HG03175 (cell line): ENCODE data around the gene HBZ.
A peak's percentile ranks its signal among the peaks of the same experiment; 100 is the strongest.
"Not testable (repeated sequence)": the region's sequence is repeated elsewhere in the genome, so short reads cannot be mapped to it uniquely, and the experiment has no call there.

Experiments used
- ATAC-seq: cut with Tn5 transposase; IDR thresholded peaks from one replicate; pipeline ENCODE4 v1.9.1; 2021; ENCODE audit warnings: mild to moderate bottlenecking, moderate library complexity; ENCODE audit not compliant: unreplicated experiment

The HBZ gene

DNA sequence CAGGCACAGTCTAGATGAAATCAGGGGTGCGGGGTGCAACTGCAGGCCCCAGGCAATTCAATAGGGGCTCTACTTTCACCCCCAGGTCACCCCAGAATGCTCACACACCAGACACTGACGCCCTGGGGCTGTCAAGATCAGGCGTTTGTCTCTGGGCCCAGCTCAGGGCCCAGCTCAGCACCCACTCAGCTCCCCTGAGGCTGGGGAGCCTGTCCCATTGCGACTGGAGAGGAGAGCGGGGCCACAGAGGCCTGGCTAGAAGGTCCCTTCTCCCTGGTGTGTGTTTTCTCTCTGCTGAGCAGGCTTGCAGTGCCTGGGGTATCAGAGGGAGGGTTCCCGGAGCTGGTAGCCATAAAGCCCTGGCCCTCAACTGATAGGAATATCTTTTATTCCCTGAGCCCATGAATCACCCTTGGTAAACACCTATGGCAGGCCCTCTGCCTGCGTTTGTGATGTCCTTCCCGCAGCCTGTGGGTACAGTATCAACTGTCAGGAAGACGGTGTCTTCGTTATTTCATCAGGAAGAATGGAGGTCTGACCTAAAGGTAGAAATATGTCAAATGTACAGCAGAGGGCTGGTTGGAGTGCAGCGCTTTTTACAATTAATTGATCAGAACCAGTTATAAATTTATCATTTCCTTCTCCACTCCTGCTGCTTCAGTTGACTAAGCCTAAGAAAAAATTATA is 25.7 kb downstream of the HBZ start:
- no peak for ATAC-seq

- no peak for ATAC-seq
Observed at GRCh38 chr16:178668-179015, 26.2 kb downstream of the HBZ start.

DNA sequence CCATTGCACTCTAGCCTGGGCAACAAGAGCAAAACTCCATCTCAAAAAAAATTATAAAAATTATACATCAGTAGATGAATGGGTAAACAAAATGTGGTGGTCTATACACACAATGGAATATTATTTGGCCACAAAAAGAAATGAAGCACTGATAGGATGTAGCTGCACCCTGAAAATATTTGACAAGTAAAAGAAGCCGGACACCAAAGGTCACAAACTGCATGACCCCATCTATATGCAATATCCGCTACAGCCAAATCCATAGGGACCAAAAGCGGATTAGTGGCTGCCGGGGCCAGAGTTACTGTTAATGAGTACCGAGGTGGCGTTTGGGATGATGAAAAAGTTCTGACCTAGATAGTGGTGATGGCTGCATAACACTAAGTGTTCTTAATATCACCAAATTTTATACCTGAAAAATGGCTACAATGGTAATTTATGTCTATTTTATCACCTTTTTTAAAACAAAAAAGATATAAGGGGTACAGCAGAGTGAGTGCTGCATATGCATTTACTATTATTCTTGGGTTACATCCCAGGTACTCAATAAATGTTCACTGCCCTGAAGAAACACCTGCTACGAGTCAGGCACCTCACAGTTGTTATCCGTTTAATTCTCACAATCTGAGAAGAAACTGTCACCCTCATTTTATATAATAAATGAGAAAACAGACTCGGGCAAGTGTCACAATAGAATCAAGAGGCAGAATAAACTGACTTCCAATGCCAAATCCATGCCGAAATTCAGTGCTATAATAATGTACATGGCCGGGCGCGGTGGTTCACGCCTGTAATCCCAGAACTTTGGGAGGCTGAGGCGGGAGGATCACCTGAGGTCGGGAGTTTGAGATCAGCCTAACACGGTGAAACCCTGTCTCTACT is 27.0 kb downstream of the HBZ start:
- no peak for ATAC-seq

GRCh38 chr16:180101-180675 is 27.7 kb downstream of the HBZ start, which contains the start of gene HBQ1:
Gene HBQ1, plus strand, starts transcription at chr16:180459. Its CDS starts 28 bp downstream, at chr16:180487.
- no peak for ATAC-seq

- peak; percentile 46 for ATAC-seq
Observed at GRCh38 chr16:180681-181564, 28.5 kb downstream of the HBZ start.

GRCh38 chr16:181565-182021 is 29.1 kb downstream of the HBZ start:
- ATAC-seq = no peak

GRCh38 chr16:183005-183404 is 30.6 kb downstream of the HBZ start:
- no peak for ATAC-seq

DNA sequence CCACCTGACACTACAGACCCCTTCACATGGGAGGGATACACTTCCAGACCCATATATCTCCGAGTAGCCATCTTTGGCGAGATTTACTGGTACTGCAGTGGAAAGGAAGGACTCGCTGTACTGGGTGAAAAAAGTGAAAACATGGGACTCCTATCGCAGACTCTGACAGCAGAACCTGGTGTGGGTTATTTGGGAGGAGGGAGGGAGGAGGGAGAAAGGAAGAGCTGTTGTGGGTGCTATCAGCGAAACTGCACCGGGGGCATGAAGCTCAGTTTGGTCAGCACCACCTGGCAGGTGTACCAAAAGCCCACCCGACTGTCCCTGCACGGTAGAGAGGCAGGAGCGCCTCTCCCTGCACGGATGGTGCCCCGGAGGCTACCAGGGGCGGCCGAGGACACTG is 32.8 kb downstream of the HBZ start:
- ATAC-seq = no peak

DNA sequence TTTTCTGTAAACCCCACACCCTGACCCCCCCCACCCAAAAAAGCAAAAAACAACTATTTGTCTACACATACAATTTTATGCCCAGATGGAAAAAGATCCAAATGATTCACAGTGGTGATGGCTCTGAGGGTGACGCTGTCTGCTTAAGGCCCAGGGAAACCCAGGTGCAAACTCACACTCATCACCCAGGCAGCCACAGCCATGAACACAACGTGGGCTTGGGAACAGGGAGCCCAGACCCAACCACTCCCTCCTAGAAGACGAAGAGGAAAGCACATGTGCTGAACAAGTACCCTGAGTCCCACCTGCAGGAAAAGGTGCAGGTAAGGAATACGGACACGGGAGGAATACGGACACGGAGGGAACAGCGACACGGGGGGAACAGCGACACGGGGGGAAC is 33.2 kb downstream of the HBZ start:
- ATAC-seq = no peak

GRCh38 chr16:187330-187729 is 34.9 kb downstream of the HBZ start:
- no peak for ATAC-seq

- no peak for ATAC-seq
Observed at GRCh38 chr16:188674-189073, 36.2 kb downstream of the HBZ start.

DNA sequence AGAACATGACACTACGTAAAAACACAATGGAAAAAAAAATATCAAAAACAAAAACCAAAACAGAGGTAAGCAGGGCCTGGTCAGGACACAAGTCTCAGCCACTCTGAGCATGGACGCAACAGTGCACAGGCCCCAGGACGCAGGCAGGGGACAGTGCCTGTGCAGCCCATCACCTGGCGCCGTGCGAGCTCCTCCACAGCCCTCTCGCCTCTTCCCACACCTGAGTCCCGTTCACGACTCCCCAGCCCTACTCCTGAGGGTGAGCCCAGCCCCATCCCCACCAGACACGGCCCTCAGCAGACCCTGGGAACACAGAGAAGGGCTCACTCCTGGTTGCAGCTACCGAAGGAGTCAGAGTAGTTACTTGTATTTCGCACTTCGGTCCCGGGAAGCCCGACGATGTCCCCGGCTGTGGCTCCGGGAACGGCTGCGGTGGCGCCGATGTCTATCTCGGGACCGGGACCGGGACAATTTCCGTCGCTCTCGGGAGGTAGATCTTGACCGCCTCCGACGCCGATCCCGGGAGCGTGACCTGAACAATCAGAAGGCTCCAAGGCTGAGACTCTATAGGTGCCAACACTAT is 37.3 kb downstream of the HBZ start:
- no peak for ATAC-seq

GRCh38 chr16:191831-192230 is 39.4 kb downstream of the HBZ start:
- no peak for ATAC-seq

DNA sequence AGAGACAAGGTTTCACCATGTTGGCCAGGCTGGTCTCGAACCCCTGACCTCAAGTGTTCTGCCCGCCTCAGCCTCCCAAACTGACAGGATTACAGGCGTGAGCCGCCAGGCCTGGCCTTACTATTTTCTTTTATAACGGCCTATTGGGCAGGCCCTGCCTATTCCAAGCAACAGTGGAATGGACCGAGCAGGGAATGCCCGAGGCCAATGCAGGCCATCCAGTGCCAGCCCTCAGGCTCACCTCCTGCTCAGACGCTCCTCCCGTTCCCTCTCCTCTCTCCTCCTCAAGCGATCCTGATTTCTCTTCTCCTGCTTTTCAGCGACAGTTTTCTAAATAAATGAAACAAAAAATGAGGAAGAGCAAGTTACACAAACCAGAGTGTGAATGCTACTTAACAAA is 40.2 kb downstream of the HBZ start:
- ATAC-seq = no peak

DNA sequence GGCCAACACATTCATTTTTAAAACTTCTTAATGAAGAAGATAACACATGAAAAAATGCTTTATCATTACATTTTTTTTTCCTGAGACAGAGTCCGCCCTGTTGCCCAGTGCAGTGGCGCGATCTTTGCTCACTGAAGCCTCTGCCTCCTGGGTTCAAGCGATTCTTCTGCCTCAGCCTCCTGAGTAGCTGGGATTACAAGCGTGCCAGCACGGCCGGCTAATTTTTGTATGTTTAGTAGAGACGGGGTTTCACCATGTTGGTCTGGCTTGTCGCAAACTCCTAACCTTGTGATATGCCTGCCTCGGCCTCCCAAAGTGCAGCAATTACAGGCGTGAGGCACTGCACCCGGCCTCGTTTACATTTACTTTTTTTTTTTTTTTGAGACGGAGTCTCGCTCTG is 41.0 kb downstream of the HBZ start:
- ATAC-seq = no peak

- ATAC-seq = no peak
Observed at GRCh38 chr16:194516-194915, 42.1 kb downstream of the HBZ start.

DNA sequence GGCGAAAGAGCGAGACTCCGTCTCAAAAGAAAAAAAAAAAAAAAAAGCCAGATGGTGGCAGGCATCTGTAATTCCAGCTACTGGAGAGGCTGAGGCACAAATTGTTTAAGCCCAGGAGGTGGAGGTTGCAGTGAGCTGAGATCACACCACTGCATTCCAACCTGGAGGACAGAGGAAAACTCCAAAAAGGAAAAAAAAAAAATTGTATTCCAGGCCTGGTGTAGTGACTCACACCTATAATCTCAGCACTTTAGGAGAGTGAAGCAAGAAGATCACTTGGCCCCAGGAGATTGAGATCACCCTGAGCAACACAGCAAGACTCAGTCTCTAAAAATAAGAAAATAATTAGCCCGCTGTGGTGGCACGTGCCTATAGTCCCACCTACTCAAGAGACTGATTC is 47.9 kb downstream of the HBZ start:
- ATAC-seq = no peak

GRCh38 chr16:203246-203645 is 50.8 kb downstream of the HBZ start:
- no peak for ATAC-seq

GRCh38 chr16:204046-204445 is 51.6 kb downstream of the HBZ start:
- not testable (repeated sequence) for ATAC-seq
